Kidney (tissue), 14 donors: ENCODE measurements around the gene SHH. TPM values are rescaled to one million over a fixed set of nuclear protein-coding genes. Genes with fewer than 3 reads are reported as not detected.

Source experiments
- DNase-seq, 5 donors: peaks; one replicate each; pipeline ENCODE4 v3.0.0-alpha.2; 2013 to 2020
- FAIRE-seq: peaks from 2 replicates; lab custom pipeline; 2012; peaks lifted over from hg19 to GRCh38; lab: Jason Lieb, UNC
- H3K27ac ChIP-seq, 2 donors: one replicate each; pipeline ENCODE4 v1.7.0; 2013; ENCODE audit warnings: low read depth in 2 of 2, low read length in 2 of 2, inconsistent platforms in 1 of 2
- H3K27me3 ChIP-seq: one replicate; pipeline ENCODE4 v1.7.1; 2013; ENCODE audit warnings: low read length, inconsistent platforms; ENCODE audit not compliant: control insufficient read depth, insufficient read depth
- H3K36me3 ChIP-seq, 3 donors: one replicate each; pipeline versions ENCODE4 v1.7.0 to v1.7.1; 2013; ENCODE audit warnings: low read length in 3 of 3, control low read depth in 1 of 3, inconsistent platforms in 1 of 3; ENCODE audit not compliant: insufficient read depth in 3 of 3, control insufficient read depth in 2 of 3
- H3K4me1 ChIP-seq, 3 donors: one replicate each; pipeline versions ENCODE4 v1.7.0 to v1.7.1; 2013; ENCODE audit warnings: low read length in 3 of 3, inconsistent platforms in 1 of 3, low read depth in 1 of 3; ENCODE audit not compliant: control insufficient read depth in 2 of 3, insufficient read depth in 2 of 3
- H3K4me3 ChIP-seq, 3 donors: one replicate each; pipeline versions ENCODE4 v1.7.0 to v1.8.1; 2013; ENCODE audit warnings: low read length in 3 of 3, control low read depth in 1 of 3, inconsistent platforms in 1 of 3
- H3K9ac ChIP-seq, 3 donors: one replicate each; pipeline versions ENCODE4 v1.7.0 to v1.7.1; 2013; ENCODE audit warnings: low read length in 3 of 3, control low read depth in 1 of 3, inconsistent platforms in 1 of 3
- H3K9me3 ChIP-seq, 3 donors: one replicate each; pipeline versions ENCODE4 v1.7.0 to v1.7.1; 2013; ENCODE audit warnings: low read length in 3 of 3, control low read depth in 1 of 3, inconsistent platforms in 1 of 3; ENCODE audit not compliant: control insufficient read depth in 2 of 3, insufficient read depth in 1 of 3
- intact Hi-C: fragments of 100-400 bp; cut with DNase I; formaldehyde crosslinking; loops from one replicate; pipeline ENCODE4 v1.11.1; 2022
- polyA plus RNA-seq: library from polyadenylated mRNA; stranded (reverse); fragments of 350-450 nt; fragmentation: Illumina TruSeq; extraction: RNeasy Lipid Tissue Mini Kit (QIAGEN cat#74804); gene quantifications from one replicate; pipeline ENCODE4 v1.2.3, GENCODE V29; 2014; ENCODE audit warnings: low read depth, low replicate concordance; ENCODE audit not compliant: insufficient read depth
- total RNA-seq: library from RNA; stranded (reverse); fragmentation: NEBNext Ultra II Directional; extraction: Animal tissue kit (Norgen Biotek cat#: 25700); gene quantifications from one replicate; pipeline ENCODE4 v1.2.1, GENCODE V29; 2021
- TF ChIP-seq, protein P1 (sequence below): IDR thresholded peaks from 3 replicates; pipeline ENCODE4 v1.5.1; 2012; ENCODE audit warnings: mild to moderate bottlenecking, moderate library complexity, borderline replicate concordance; ENCODE audit not compliant: insufficient read depth; ENCODE audit errors: extremely low read depth
- donor health status: control.
- donor health status: control.
- donor health status: control.
- donor health status: control.
- donor health status: control.
- donor health status: DM: yes; HTN: yes; CAD: no.
- donor health status: Normal renal cell carcinoma (clear cell type).

SHH gene
- total and polyA plus RNA-seq, 2 donors from 2014 or later: 2.0 to 15.2 TPM

DNA sequence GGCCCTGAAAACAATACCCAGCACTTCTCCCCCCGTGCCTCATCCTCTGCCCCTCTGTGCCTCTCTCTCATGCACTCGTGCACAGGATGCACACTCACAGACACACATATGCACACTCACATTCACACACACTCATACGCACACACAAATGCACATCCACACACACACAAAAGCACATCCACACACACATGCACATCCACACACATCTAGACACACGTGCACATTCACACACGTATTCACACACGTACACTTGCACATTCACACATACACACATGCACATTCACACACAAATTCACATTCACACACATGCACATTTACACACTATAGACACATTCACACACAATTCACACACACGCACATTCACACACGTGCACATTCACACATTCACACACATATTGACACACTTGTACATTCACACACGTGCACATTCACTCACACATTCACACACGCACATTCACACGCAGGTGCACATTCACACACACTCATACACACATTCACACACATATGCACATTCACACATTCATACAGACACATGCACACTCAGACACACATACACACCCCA is 19.2 kb downstream of the SHH start:
- H3K4me3 ChIP-seq: peak overlapping the region in 1 of 3 donors; percentile 5
- TF ChIP-seq, protein P1, sequence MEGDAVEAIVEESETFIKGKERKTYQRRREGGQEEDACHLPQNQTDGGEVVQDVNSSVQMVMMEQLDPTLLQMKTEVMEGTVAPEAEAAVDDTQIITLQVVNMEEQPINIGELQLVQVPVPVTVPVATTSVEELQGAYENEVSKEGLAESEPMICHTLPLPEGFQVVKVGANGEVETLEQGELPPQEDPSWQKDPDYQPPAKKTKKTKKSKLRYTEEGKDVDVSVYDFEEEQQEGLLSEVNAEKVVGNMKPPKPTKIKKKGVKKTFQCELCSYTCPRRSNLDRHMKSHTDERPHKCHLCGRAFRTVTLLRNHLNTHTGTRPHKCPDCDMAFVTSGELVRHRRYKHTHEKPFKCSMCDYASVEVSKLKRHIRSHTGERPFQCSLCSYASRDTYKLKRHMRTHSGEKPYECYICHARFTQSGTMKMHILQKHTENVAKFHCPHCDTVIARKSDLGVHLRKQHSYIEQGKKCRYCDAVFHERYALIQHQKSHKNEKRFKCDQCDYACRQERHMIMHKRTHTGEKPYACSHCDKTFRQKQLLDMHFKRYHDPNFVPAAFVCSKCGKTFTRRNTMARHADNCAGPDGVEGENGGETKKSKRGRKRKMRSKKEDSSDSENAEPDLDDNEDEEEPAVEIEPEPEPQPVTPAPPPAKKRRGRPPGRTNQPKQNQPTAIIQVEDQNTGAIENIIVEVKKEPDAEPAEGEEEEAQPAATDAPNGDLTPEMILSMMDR: no peak
- peaks cover 0 to 2% (median 0%) of the 10 kb centered on the region in 3 donors for H3K4me1 ChIP-seq
- DNase-seq: no peak
- H3K9ac ChIP-seq: no peak overlapping the region
- H3K27me3 ChIP-seq: no peaks in the 10 kb centered on the region
- H3K9me3 ChIP-seq: no peaks in the 10 kb centered on the region
- intact Hi-C loops: no loop called here
- FAIRE-seq: no peak
- no peak overlapping the region for H3K27ac ChIP-seq
- H3K36me3 ChIP-seq: no peaks in the 10 kb centered on the region

DNA sequence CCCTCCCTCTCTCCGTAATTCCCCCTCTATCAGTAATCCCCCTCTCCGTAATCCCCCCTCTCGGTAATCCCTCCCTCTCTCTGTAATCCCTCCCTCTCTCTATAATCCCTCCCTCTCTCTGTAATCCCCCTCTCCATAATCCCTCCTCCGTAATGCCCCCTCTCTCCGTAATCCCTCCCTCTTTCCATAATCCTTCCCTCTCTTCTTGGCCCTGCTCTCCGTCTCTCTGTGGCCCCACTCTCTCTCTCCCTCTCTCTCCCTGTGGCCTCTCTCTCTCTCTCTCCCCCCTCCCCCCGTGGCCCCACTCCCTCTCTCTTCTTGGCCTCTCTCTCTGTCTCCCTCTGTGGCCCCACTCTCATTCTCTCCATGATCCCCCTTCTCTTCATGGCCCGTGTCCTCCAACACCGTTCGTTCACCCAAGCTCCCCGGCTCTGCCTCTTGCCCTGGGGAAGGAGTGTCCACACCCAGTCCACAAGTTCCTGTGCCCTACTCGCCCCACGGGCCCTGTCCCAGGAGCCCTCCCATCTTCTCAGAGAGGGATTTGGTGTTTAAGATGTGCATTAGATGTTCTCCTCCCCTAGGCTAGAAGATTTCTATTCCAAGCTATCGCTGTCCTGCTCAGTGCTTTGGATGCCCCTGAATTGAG is 19.8 kb downstream of the SHH start:
- no peaks in the 10 kb centered on the region for H3K27me3 ChIP-seq
- H3K4me3 ChIP-seq: no peak overlapping the region
- intact Hi-C loops: no loop called here
- FAIRE-seq (no peak), DNase-seq (no peak)
- H3K9me3 ChIP-seq: no peaks in the 10 kb centered on the region
- no peak overlapping the region for H3K27ac ChIP-seq
- peaks cover 0 to 2% (median 0%) of the 10 kb centered on the region in 3 donors for H3K4me1 ChIP-seq
- H3K9ac ChIP-seq: no peak overlapping the region
- no peaks in the 10 kb centered on the region for H3K36me3 ChIP-seq
- TF ChIP-seq, protein P1: no peak

DNA sequence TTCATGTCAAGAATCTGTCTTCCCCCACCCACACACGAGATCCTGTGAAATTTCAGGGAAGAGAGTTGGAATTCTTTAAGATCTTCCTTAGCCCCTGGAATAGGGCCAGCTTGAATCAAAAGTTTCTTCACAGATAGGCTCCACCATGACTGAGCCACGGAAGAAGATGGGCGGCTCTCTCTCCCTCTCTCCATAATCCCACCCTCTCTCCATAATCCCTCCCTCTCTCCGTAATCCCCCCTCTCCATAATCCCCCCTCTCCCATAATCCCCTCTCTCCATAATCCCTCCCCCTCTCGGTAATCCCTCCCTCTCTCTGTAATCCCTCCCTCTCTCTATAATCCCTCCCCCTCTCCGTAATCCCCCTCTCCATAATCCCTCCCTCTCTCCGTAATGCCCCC is 20.4 kb downstream of the SHH start:
- H3K27ac ChIP-seq: no peak overlapping the region
- no peaks in the 10 kb centered on the region for H3K9me3 ChIP-seq
- FAIRE-seq: no peak
- peak in 1 of 5 donors; percentile 7 for DNase-seq
- H3K27me3 ChIP-seq: no peaks in the 10 kb centered on the region
- intact Hi-C loops: no loop called here
- H3K36me3 ChIP-seq: no peaks in the 10 kb centered on the region
- H3K9ac ChIP-seq: no peak overlapping the region
- H3K4me1 ChIP-seq: peaks cover 0 to 2% (median 0%) of the 10 kb centered on the region in 3 donors
- H3K4me3 ChIP-seq: no peak overlapping the region
- TF ChIP-seq, protein P1: no peak
